ENCODE results near the gene NFE2.
"Not testable (repeated sequence)": the region's sequence is repeated elsewhere in the genome, so short reads cannot be mapped to it uniquely, and the experiment has no call there.

NFE2 gene

DNA sequence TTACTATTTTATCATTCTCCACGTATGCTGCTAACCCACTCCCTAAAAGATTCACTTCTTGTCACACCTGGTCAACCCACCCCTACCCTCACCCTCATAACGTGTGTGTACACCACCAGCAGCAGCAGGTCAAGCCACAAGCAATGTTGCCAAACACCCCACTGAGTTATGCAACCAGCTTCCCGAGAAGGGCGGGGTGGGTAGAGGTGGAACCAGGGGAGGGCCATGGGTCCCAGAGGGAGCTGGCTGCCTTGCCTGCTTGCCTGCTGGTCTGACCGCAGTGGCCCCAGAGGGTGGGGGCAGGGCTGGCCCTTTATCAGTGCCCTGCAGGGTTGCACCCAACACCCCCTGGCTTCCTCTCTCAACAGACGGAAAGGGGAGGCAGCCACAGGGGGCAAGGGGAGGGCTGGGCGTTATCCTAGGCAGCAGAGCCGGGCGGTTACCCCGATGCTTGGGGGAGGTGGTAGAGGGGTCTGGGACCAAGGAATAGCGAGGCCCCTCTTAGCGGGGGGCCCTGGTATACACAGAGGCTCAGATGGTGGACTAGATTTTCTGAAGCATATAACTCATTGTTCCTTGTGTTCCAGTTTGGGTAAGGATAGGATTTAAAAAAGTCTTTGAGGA, 3.5 kb upstream of the NFE2 start:
- DNase-seq: peak; percentile 99

GRCh38 chr12:54303640-54304039, 2.8 kb upstream of the NFE2 start:
- peak; percentile 52 for DNase-seq

GRCh38 chr12:54301428-54302048, 723 bp upstream of the NFE2 start:
- DNase-seq: peak; percentile 60

DNA sequence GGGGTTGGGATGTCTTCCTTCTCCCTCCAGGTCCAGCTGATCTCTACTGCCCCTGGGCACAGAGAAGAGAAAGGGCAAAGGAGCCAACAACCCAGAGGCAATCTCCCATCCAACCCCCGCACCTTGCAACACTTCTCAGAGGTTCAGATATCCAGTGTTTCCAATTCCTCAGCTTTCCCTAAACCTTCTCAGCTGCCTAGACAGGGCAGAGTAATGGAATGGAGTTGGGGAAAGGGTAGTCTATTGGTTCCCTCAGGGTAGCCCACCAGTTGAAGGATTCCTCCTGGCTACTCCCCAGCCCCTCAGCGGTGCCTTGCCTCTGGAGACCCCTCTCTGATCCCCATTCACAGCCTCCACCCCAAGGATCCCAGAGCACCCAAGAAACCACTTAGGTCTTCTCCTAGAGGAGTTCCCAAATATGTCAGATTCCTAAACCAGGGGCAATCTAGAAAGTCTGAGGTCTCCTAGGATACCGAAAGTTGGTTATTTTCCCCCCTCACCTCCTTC, 537 bp downstream of the NFE2 start:
- DNase-seq: peak; percentile 51

DNA sequence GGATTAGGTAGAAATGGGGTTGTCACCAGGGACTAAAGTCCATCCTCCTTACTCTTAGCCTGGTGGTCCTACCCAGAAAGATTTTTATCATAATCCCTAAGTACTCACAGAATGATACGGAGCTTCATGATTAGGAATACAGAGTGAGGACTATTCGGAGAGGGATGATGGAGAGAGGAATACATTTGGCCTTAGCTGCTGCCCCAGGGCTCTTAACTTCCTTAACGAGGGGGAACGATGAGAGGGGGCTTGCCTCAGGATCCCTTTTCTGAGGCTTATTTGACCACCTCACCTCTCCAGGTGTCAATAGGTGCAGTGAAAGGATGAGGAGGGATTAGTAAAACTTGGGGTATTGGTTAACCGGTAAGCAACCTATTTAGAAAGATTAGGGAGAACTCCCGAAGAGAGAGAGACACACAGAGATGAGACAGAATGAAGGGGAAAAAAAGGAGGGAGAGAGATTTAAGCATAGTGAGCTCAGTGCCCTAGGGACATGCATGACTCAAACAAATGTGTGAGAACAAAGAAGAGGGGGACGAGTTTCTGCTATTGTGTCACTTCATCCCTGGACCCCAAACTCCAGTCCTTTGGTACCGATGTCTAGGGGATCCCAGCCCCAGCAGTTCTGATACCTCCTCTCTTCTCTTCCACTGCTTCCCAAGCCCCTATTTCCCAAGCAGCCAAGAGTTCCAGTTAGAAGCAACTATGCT, 1.1 kb downstream of the NFE2 start:
- peak; percentile 56 for DNase-seq

DNA sequence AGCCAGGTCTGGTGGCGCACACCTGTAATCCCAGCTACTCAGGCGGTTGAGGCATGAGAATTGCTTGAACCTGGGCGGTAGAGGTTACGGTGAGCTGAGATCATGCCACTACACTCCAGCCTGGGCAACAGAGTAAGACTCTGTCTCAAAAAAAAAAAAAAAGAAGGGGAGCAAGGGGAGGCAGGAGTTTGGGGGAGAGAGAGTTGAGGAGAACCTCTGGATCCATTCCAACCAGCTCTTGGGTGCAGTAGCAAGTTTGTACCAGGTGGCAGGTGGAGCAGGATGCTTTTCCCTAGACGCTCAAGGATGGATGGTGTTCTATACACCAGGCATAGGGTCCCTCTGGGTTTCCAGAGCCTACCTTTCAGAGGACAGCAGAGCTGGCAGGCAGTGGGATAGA, 1.9 kb downstream of the NFE2 start:
- peak; percentile 84 for DNase-seq

GRCh38 chr12:54296393-54297099, 4.3 kb downstream of the NFE2 start:
- peak; percentile 75 for DNase-seq

- DNase-seq: no peak
Observed at GRCh38 chr12:54294953-54295566, 5.8 kb downstream of the NFE2 start.

DNA sequence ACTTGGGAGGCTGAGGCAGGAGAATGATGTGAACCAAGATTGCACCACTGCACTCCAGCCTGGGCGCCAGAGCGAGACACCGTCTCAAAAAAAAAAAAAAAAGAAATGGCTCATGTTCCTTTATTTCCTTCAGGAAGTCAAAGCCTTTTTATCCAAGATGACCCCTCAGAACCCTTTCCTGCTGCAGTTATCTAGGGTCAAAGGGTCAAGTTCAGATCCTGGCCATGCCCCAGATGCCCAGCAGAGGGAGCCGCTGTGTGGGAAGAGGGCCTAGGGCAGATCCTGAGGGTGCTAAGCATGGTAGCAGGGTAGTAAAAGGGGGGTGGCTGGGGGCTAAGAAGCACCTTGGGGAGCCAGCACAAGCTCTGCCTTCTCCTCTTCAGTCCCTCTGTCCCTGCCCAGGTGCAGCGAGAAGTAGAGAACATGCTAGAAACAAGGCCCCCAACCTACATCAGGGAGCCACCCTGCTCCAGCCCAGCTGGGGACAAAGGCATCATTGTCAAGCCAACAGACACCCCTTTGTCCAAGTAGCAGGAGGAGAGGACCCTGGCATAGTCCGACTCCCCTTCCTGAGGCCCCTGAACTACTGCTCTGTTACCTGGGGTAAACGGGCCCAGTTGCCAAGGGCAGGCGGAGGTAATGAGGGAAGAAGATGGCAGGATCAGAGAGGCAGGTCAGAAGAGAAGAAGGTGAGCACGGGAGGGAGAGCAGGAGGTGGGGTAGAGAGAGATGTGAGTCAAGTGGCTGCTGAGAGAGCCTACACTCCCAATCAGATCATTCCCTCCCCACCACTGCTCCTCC, 6.5 kb downstream of the NFE2 start:
- DNase-seq: peak; percentile 89

DNA sequence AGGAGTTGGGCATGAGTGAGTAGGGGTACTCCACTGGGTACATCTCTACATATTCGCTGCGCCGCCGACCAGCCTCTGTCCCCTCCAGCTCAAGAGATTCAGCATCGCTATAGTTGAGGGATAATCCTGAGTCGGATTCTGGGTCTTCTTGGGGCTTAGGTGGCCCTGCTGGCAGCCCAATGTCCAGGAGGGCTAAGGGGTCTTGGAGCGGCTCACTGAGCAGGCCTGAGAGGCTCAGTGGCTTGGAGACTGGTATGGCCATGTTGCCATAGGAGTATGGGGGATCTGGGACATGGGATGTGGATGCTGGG, 7.9 kb downstream of the NFE2 start:
- DNase-seq: no peak

- no peak for DNase-seq
Observed at GRCh38 chr12:54292083-54292930, 8.5 kb downstream of the NFE2 start.

- peak; percentile 66 for DNase-seq
Observed at GRCh38 chr12:54287261-54288157, 13.3 kb downstream of the NFE2 start.

DNA sequence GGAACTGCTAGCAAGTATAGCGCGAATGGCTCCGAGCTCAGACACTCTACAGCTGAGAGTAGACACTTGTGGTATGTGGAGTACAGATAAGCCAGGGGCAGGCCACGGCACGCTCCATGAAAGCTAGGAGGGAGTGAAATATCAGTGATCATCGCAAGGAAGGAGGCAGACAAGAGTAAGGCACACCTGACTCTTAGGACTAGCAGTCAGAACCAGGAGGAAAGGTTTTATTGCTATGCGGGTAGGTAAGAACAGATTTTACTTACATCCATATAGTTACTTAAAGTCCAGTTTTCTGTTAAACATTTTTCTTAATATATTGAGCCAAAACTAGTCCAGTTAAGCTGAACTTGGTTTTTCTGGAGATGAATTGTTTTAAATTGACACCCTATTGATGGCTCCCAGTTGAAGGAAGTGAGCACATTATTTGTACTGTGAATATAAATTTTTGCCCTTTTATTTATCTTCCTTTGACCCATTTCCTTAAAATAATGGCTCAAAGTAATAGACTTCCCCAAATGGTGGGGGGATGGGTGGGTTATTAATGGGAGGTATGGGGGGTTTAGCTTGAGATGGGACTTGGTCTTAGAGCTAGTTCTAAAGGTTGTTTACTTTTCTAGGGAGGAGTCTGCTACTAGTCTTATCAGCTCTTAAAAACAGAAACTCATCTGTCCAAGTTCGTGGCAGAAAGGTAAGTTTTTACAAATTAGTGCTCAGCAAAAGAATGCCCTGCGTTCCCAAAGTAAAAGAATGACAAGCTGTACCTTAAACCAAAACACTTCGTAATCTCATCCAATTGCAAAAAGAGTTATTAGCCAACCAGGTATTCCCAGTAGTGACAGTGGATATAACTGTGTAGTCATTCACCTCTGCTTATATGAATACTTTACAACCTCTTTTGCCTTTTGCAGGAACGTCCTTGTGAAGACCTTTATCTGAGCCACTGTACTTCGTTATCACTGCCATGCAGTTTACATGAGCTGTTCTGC, 14.5 kb downstream of the NFE2 start:
- peak; percentile 90 for DNase-seq

DNA sequence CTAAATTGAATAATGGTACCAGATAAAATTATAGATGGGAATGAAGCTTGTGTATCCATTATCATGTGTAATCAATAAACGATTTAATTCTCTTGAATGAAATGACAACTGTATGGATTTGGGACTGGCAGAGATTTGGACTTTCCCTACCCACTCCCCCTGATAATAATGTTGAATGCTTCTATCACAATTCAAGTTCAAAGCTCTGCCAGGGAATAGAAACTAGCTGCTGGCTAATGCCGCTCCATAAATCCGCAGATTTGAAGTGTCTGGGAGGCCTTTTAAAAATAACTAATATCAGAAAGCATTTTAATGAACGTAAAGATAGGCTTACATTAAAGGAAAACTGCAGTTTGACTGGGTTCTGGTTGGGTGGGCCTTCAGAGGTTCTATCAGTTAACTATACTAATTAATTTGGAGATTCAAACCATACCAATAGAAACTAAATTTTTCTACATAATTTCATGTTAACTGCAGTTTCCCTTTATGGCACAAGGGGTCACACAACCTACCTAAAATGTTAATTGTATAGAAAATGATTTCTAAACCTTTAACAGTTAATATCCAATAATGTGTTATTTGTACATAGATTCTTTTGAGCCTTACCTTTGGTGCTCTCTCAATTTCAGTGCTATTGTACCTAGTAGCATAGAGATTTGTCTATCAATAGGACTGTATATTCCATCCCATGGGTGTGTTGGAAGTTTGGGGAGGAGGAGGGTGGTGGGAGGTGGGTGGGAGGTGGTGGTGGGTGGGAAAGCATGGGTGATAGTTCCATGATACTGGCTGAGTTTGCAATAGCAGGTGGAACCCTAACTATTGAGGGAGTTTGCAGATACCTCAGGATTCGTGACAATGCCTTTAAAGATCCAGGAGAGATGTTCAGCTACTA, 15.4 kb downstream of the NFE2 start:
- peak; percentile 53 for DNase-seq

- not testable (repeated sequence) for DNase-seq
Observed at GRCh38 chr12:54284070-54284780, 16.6 kb downstream of the NFE2 start.

- peak; percentile 38 for DNase-seq
Observed at GRCh38 chr12:54282949-54283593, 17.7 kb downstream of the NFE2 start.

DNA sequence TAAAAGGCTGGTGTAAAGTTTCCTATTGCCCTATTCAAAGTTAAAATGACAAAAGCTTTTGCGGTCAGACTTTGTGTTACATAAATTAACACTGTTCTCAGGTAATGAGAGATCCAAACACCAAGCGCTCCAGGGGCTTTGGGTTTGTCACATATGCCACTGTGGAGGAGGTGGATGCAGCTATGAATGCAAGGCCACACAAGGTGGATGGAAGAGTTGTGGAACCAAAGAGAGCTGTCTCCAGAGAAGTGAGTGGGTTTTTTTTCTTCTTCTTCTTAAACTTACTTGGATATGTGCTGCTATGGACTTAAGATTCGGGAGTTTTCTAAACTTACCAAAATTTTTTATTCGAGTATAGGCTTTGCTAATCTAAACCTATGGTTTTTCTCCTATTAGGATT, 19.1 kb downstream of the NFE2 start:
- peak; percentile 37 for DNase-seq
